Right atrium auricular region (tissue), 2 donors: ENCODE data around the gene HDAC11. TPM values are rescaled to one million over a fixed set of nuclear protein-coding genes. Genes with fewer than 3 reads are reported as not detected.

Source experiments
- DNase-seq: peaks from one replicate; pipeline ENCODE4 v3.0.0-alpha.2; 2019; ENCODE audit warnings: low spot score
- H3K27ac ChIP-seq, 2 donors: fragments of 200-600 bp; sonication (generic); 1 replicate in 1 of 2; 2 replicates in 1 of 2; pipeline ENCODE4 v1.5.1; 2016 to 2019
- H3K27me3 ChIP-seq, 2 donors: fragments of 200-600 bp; sonication (generic); one replicate each; pipeline versions ENCODE4 v1.5.1 to v1.6.0; 2017 to 2019
- H3K36me3 ChIP-seq: fragments of 200-600 bp; sonication (generic); one replicate; pipeline ENCODE4 v1.5.1; 2016
- H3K4me1 ChIP-seq, 2 donors: fragments of 200-600 bp; sonication (generic); one replicate each; pipeline versions ENCODE4 v1.5.1 to v1.6.0; 2017 to 2019
- H3K4me3 ChIP-seq, 2 donors: fragments of 200-600 bp; sonication (generic); 1 replicate in 1 of 2; 2 replicates in 1 of 2; pipeline ENCODE4 v1.5.1; 2017 to 2019; ENCODE audit warnings: mild to moderate bottlenecking in 1 of 2, moderate library complexity in 1 of 2
- H3K9me3 ChIP-seq, 2 donors: fragments of 200-600 bp; sonication (generic); one replicate each; pipeline ENCODE4 v1.5.1; 2019
- CTCF ChIP-seq, 2 donors: fragments of 200-600 bp; sonication (generic); IDR thresholded peaks; one replicate each; pipeline ENCODE4 v1.5.1; 2019; ENCODE audit warnings: antibody characterized with exemption in 2 of 2
- total RNA-seq, 2 donors: library from RNA; depleted of rRNA; stranded (reverse); fragments of >200 nt; gene quantifications; one replicate each; pipeline ENCODE4 v1.1.0, GENCODE V29; 2016

HDAC11 gene
- total RNA-seq, 2 donors from 2014 or later: 30.6 to 30.7 TPM

GRCh38 chr3:13545952-13546454 lies 65.9 kb downstream of the HDAC11 start:
- Histone ChIP-seq H3K36me3 (no peaks in the 10 kb centered on the region), H3K9me3 (peaks cover 0 to 5% of the 10 kb centered on the region in 2 donors), H3K4me1 (peaks cover 0 to 46% of the 10 kb centered on the region in 2 donors), H3K27ac (peak overlapping the region; percentile 59 to 79), H3K27me3 (no peaks in the 10 kb centered on the region), H3K4me3 (no peak overlapping the region)
- no peak for TF ChIP-seq CTCF (IDR thresholded peaks at IDR 0.05)
- DNase-seq: no peak

GRCh38 chr3:13546667-13547171 lies 66.6 kb downstream of the HDAC11 start:
- no peak for DNase-seq
- no peak overlapping the region for H3K4me3 ChIP-seq
- peaks cover 0 to 5% of the 10 kb centered on the region in 2 donors for H3K9me3 ChIP-seq
- no peak for TF ChIP-seq CTCF (IDR thresholded peaks at IDR 0.05)
- H3K4me1 ChIP-seq: peaks cover 0 to 52% of the 10 kb centered on the region in 2 donors
- H3K36me3 ChIP-seq: no peaks in the 10 kb centered on the region
- H3K27me3 ChIP-seq: no peaks in the 10 kb centered on the region
- H3K27ac ChIP-seq: peak overlapping the region; percentile 59 to 79

GRCh38 chr3:13547591-13548371 lies 67.7 kb downstream of the HDAC11 start:
- Histone ChIP-seq H3K4me3 (no peak overlapping the region), H3K4me1 (peaks cover 0 to 61% of the 10 kb centered on the region in 2 donors), H3K27ac (peak overlapping the region; percentile 59 to 79), H3K9me3 (no peaks in the 10 kb centered on the region), H3K27me3 (no peaks in the 10 kb centered on the region), H3K36me3 (no peaks in the 10 kb centered on the region)
- no peak for DNase-seq
- TF ChIP-seq CTCF (IDR thresholded peaks at IDR 0.05): no peak

- H3K4me1 ChIP-seq: peaks cover 0 to 73% of the 10 kb centered on the region in 2 donors
Observed at GRCh38 chr3:13548696-13549622, 68.9 kb downstream of the HDAC11 start, which contains the start of gene FBLN2. Gene FBLN2 (plus strand): TSS chr3:13549125. CDS start chr3:13570356, 21,231 bp downstream.

More at GRCh38 chr3:13548696-13549622, 68.9 kb downstream of the HDAC11 start, which contains the start of gene FBLN2:
- Histone ChIP-seq H3K27me3 (no peaks in the 10 kb centered on the region), H3K4me3 (peak within 1 kb of the TSS; percentile 50 to 60), H3K9me3 (no peaks in the 10 kb centered on the region), H3K27ac (peak within 1 kb of the TSS; percentile 59 to 79), H3K36me3 (no peaks in the 10 kb centered on the region)
- no peak for TF ChIP-seq CTCF (IDR thresholded peaks at IDR 0.05)
- no peak for DNase-seq
